Measurements from ENCODE around the gene CMIP. TPM values are rescaled to one million over a fixed set of nuclear protein-coding genes. Genes with fewer than 3 reads are reported as not detected.

Gene CMIP
- total and polyA plus RNA-seq, 10 of the 15 experiments (the other 5 are each of a cell fraction or from before 2014, with no cell fraction given) = 1.2 to 43.2 (median 4.4) TPM

DNA sequence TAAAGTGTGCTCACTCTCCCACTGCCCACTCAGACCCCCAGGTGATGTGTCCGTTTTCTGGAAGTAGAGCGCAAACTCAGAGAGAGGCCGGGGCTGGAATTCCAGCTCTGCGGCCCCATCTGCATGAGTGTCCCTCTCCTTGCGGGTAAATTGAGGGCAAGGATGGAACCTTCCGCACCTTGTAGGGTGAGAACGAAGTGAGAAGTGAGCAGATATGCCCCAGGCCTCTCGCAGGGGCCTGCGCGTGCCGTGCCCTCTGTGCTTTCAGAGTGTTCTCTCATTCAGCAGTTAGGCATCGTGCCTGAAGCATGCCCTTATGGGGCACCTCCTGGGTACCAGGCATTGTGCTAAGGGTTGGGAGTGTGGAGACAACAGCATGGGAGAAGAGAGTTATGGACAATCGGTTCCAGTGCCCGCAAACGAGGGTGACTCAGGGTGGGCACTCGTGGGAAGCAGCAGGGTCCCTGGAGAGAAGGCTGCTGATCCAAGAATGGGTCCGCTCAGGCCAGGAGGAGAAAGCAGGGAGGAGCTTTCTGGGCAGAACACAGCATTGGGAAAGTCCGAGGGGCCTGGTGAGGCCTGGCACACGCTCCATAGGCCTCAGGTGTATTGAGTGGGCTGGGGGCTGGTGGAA is 23.8 kb downstream of the CMIP start:
- ATAC-seq = no peak
- ChIA-PET POLR2A (no interaction called here), CTCF (no interaction called here), SMC1A (ENCODE audit: uncharacterized antibody, unreplicated experiment) (interaction anchor here (0.7 to 3.6 kb wide), 2 partner anchors 12 to 175 kb away, joined by 4 to 39 read pairs; no protein-coding TSS in a partner anchor), RAD21 (ENCODE audit: unreplicated experiment) (interaction anchor here (2.3 kb wide), 1 partner anchor 12 kb away, joined by 19 read pairs; no protein-coding TSS in a partner anchor)
- BruUV-seq (replicated peaks) = no TSS peak
- no peak overlapping the region for H2AFZ ChIP-seq (ENCODE audit: control insufficient read depth, low read depth, low read length)
- TF ChIP-seq, protein P1, sequence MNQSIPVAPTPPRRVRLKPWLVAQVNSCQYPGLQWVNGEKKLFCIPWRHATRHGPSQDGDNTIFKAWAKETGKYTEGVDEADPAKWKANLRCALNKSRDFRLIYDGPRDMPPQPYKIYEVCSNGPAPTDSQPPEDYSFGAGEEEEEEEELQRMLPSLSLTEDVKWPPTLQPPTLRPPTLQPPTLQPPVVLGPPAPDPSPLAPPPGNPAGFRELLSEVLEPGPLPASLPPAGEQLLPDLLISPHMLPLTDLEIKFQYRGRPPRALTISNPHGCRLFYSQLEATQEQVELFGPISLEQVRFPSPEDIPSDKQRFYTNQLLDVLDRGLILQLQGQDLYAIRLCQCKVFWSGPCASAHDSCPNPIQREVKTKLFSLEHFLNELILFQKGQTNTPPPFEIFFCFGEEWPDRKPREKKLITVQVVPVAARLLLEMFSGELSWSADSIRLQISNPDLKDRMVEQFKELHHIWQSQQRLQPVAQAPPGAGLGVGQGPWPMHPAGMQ (IDR thresholded peaks at IDR 0.05; ENCODE audit: borderline replicate concordance) = no peak
- TF ChIP-seq, protein P2, sequence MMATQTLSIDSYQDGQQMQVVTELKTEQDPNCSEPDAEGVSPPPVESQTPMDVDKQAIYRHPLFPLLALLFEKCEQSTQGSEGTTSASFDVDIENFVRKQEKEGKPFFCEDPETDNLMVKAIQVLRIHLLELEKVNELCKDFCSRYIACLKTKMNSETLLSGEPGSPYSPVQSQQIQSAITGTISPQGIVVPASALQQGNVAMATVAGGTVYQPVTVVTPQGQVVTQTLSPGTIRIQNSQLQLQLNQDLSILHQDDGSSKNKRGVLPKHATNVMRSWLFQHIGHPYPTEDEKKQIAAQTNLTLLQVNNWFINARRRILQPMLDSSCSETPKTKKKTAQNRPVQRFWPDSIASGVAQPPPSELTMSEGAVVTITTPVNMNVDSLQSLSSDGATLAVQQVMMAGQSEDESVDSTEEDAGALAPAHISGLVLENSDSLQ (IDR thresholded peaks at IDR 0.05) = no peak
- TF ChIP-seq MTA3 (IDR thresholded peaks at IDR 0.05; ENCODE audit: borderline replicate concordance, low read length) (no peak), TCF12 (IDR thresholded peaks at IDR 0.05; ENCODE audit: low read depth, low read length) (no peak), STAT1 (conservative IDR thresholded peaks at IDR 0.05) (no peak), HDAC2 (IDR thresholded peaks at IDR 0.05) (no peak), SUZ12 (IDR thresholded peaks at IDR 0.05; ENCODE audit: unreplicated experiment) (no peak)
- H3K4me3 ChIP-seq = no peak overlapping the region
- no peak overlapping the region for H3K27ac ChIP-seq (ENCODE audit: control insufficient read depth, insufficient read depth)
- peaks cover 29% of the 10 kb centered on the region for H3K4me1 ChIP-seq (ENCODE audit: control insufficient read depth, insufficient read depth, low read length)
- no peak for FAIRE-seq
- in situ Hi-C loops (cut with MboI) (no loop called here), intact Hi-C loops (cut with micrococcal nuclease; ENCODE audit: unreplicated experiment) (no loop called here)
- H4K20me1 ChIP-seq (ENCODE audit: control insufficient read depth, insufficient read depth) = no peaks in the 10 kb centered on the region
- no peaks in the 10 kb centered on the region for H3K27me3 ChIP-seq (replicated peaks in 1 of 2; ENCODE audit: control insufficient read depth in 2 of 2, insufficient read depth in 2 of 2, low read length in 1 of 2)
- no peak for DNase-seq (ENCODE audit: low read depth, low spot score)
- H3K36me3 ChIP-seq (ENCODE audit: control insufficient read depth in 2 of 2, insufficient read depth in 2 of 2, low read length in 1 of 2) = peaks cover 8 to 11% of the 10 kb centered on the region in 2 experiments; a peak in 3 of 4 replicates
- WGBS (ENCODE audit: insufficient coverage, insufficient replicate concordance, low lambda C conversion rate, missing lambda C conversion rate) = 95% methylated on average over 19 of the region's 19 CpGs
- no peak overlapping the region for H3K4me2 ChIP-seq (ENCODE audit: control insufficient read depth, insufficient read depth)
- H3K9ac ChIP-seq (ENCODE audit: control insufficient read depth, insufficient read depth, low read length) = no peak overlapping the region
- H3K79me2 ChIP-seq (ENCODE audit: control insufficient read depth, insufficient read depth, low read length) = peaks cover 46% of the 10 kb centered on the region
- no peaks in the 10 kb centered on the region for H3K9me3 ChIP-seq (replicated peaks; ENCODE audit: control insufficient read depth, insufficient read depth, low read length)

All from GM12878 (cell line).